HCT116 (cell line): Measurements from ENCODE around the gene OR10H4. TPM values are rescaled to one million over a fixed set of nuclear protein-coding genes. Genes with fewer than 3 reads are reported as not detected.

ENCODE experiments used
- ATAC-seq: fragments of 200-7000 bp; cut with Tn5 transposase; 2 replicates; pipeline ENCODE4 v1.9.1; 2020; ENCODE audit warnings: mild to moderate bottlenecking, moderate library complexity
- BruUV-seq: library from RNA; stranded (reverse); fragments of 400-500 nt; replicated peaks from 2 replicates; lab custom pipeline; 2021; lab: Mats Ljungman, UMichigan
- CTCF ChIA-PET: fragments of 300-600 bp; sonication (Branson Sonifier 250); formaldehyde crosslinking; loops from one replicate; lab custom pipeline; 2021; ENCODE audit warnings: antibody characterized with exemption; lab: Charles Lee
- POLR2A ChIA-PET: fragments of 300-600, 350-600 bp; sonication (Branson Sonifier 250); formaldehyde crosslinking; loops from one replicate; lab custom pipeline; 2021; ENCODE audit warnings: antibody characterized with exemption; lab: Charles Lee
- RAD21 ChIA-PET, 2 experiments: fragments of 300-600 bp; sonication (Branson Sonifier 250); formaldehyde crosslinking; loops; one replicate each; lab custom pipeline; 2023; ENCODE audit warnings: low total read pairs in 2 of 2; ENCODE audit not compliant: uncharacterized antibody in 2 of 2, unreplicated experiment in 2 of 2, low non-redundant PET in 1 of 2; lab: Charles Lee
- DNase-seq: peaks from one replicate; pipeline ENCODE4 v3.0.0-alpha.2; 2010; ENCODE audit warnings: low read depth, low spot score
- H2AFZ ChIP-seq: fragments of 200-600 bp; shearing (Covaris generic), sonication (generic); 2 replicates; pipeline ENCODE4 v1.6.1; 2017; ENCODE audit warnings: low read depth, mixed run types, mixed read lengths, antibody characterized with exemption, low read length; ENCODE audit not compliant: poor library complexity, severe bottlenecking
- H3K27ac ChIP-seq: 2 replicates; pipeline ENCODE4 v1.5.1; 2012; ENCODE audit warnings: low read depth, low read length
- H3K27me3 ChIP-seq: fragments of 200-600 bp; sonication (generic); 2 replicates; pipeline ENCODE4 v1.6.1; 2016; ENCODE audit warnings: mixed run types, low read length, mixed read lengths; ENCODE audit not compliant: insufficient read depth
- H3K36me3 ChIP-seq, 2 experiments: fragments of 200-500 bp in 1 of 2; fragments of 200-600 bp in 1 of 2; sonication (Bioruptor generic) in 1 of 2; sonication (generic) in 1 of 2; 2 replicates each; pipeline versions ENCODE4 v1.5.1 to v1.6.1; 2014 to 2016; ENCODE audit warnings: low read length in 2 of 2, inconsistent platforms in 1 of 2, mixed read lengths in 1 of 2, mixed run types in 1 of 2; ENCODE audit not compliant: insufficient read depth in 2 of 2, control insufficient read depth in 1 of 2
- H3K4me1 ChIP-seq, 2 experiments: fragments of 200-600 bp in 1 of 2; sonication (generic) in 1 of 2; 2 replicates each; pipeline versions ENCODE4 v1.5.1 to v1.6.1; 2012 to 2017; ENCODE audit warnings: low read length in 2 of 2, inconsistent platforms in 1 of 2, mild to moderate bottlenecking in 1 of 2, mixed read lengths in 1 of 2, mixed run types in 1 of 2, moderate library complexity in 1 of 2; ENCODE audit not compliant: insufficient read depth in 2 of 2, control insufficient read depth in 1 of 2
- H3K4me2 ChIP-seq: fragments of 200-600 bp; sonication (generic); 2 replicates; pipeline ENCODE4 v1.6.1; 2017; ENCODE audit warnings: mixed run types, low read length, mixed read lengths
- H3K4me3 ChIP-seq, 2 experiments: fragments of 200-600 bp in 1 of 2; sonication (generic) in 1 of 2; replicated peaks in 1 of 2; 2 replicates each; pipeline ENCODE4 v1.5.1; 2011 to 2016; ENCODE audit warnings: low read length in 2 of 2, control low read depth in 1 of 2, low read depth in 1 of 2, mild to moderate bottlenecking in 1 of 2, mixed read lengths in 1 of 2, mixed run types in 1 of 2
- H3K79me2 ChIP-seq: fragments of 200-600 bp; sonication (generic); 2 replicates; pipeline ENCODE4 v1.6.1; 2017; ENCODE audit warnings: mild to moderate bottlenecking, mixed run types, low read length, moderate library complexity, mixed read lengths; ENCODE audit not compliant: insufficient read depth
- H3K9ac ChIP-seq: fragments of 200-600 bp; sonication (generic); 2 replicates; pipeline ENCODE4 v1.6.1; 2016; ENCODE audit warnings: low read length, mixed read lengths
- H3K9me2 ChIP-seq: fragments of 200-600 bp; sonication (generic), shearing (Covaris generic); 2 replicates; pipeline ENCODE4 v1.6.1; 2017; ENCODE audit warnings: mixed run types, mild to moderate bottlenecking, moderate library complexity; ENCODE audit not compliant: insufficient read depth
- H3K9me3 ChIP-seq, 2 experiments: fragments of 200-500 bp in 1 of 2; fragments of 200-600 bp in 1 of 2; sonication (Bioruptor generic) in 1 of 2; sonication (generic) in 1 of 2; 2 replicates each; pipeline ENCODE4 v1.6.1; 2014 to 2017; ENCODE audit warnings: low read length in 2 of 2, mixed read lengths in 2 of 2, inconsistent platforms in 1 of 2, low read depth in 1 of 2, mild to moderate bottlenecking in 1 of 2, mixed run types in 1 of 2, moderate library complexity in 1 of 2; ENCODE audit not compliant: control insufficient read depth in 1 of 2, insufficient read depth in 1 of 2
- H4K20me1 ChIP-seq: fragments of 200-600 bp; sonication (generic), shearing (Covaris generic); 2 replicates; pipeline ENCODE4 v1.6.1; 2017; ENCODE audit warnings: mixed run types, mild to moderate bottlenecking, moderate library complexity; ENCODE audit not compliant: insufficient read depth
- CTCF ChIP-seq, 3 experiments: fragments of 200-600 bp in 1 of 3; sonication (generic) in 1 of 3; IDR thresholded peaks in 2 of 3; conservative IDR thresholded peaks in 1 of 3; 2 replicates each; pipeline ENCODE4 v1.5.1; 2012 to 2017; ENCODE audit warnings: low read depth in 2 of 3, low read length in 2 of 3, antibody characterized with exemption in 1 of 3, borderline replicate concordance in 1 of 3, control low read depth in 1 of 3, mild to moderate bottlenecking in 1 of 3, mixed read lengths in 1 of 3, mixed run types in 1 of 3, moderate library complexity in 1 of 3; ENCODE audit not compliant: insufficient read depth in 1 of 3
- EGR1 ChIP-seq: IDR thresholded peaks from 2 replicates; pipeline ENCODE4 v1.6.1; 2012; ENCODE audit warnings: low read depth
- EZH2 ChIP-seq: fragments of 200-600 bp; sonication (generic); IDR thresholded peaks from 2 replicates; pipeline ENCODE4 v1.6.1; 2017; ENCODE audit warnings: antibody characterized with exemption, mixed run types
- FOSL1 ChIP-seq: IDR thresholded peaks from 2 replicates; pipeline ENCODE4 v1.6.1; 2012; ENCODE audit warnings: low read depth
- POLR2A ChIP-seq: IDR thresholded peaks from 2 replicates; pipeline ENCODE4 v1.7.0; 2011; ENCODE audit warnings: borderline replicate concordance; ENCODE audit not compliant: insufficient read depth, insufficient read length; ENCODE audit errors: extremely low read depth
- REST ChIP-seq: IDR thresholded peaks from 2 replicates; pipeline ENCODE4 v1.6.1; 2012; ENCODE audit warnings: low read depth
- ZFX ChIP-seq: fragments of 450-650 bp; IDR thresholded peaks from 2 replicates; pipeline ENCODE4 v1.6.1; 2017
- ZNF274 ChIP-seq: fragments of 200-500 bp; sonication (Bioruptor generic); IDR thresholded peaks from 2 replicates; pipeline ENCODE4 v1.6.1; 2014; ENCODE audit warnings: mild to moderate bottlenecking, low read depth, low read length, inconsistent platforms
- intact Hi-C: fragments of 100-400 bp; cut with micrococcal nuclease; formaldehyde crosslinking; loops from 2 replicates; pipeline ENCODE4 v1.10.0; 2022
- total RNA-seq: library from RNA; stranded (reverse); gene quantifications from one replicate; pipeline ENCODE4 v1.2.1, GENCODE V29; 2021; ENCODE audit not compliant: unreplicated experiment

OR10H4 gene
- total RNA-seq, 1 experiment from 2014 or later, result not detected

- ATAC-seq (no peak), DNase-seq (no peak)
- ChIA-PET CTCF (no interaction called here), POLR2A (no interaction called here), RAD21 (no interaction called here)
- intact Hi-C loops, result no loop called here
- Histone ChIP-seq H3K9me3 (no peaks in the 10 kb centered on the region; a peak in 1 of 4 replicates), H3K9ac (no peak overlapping the region), H3K9me2 (no peaks in the 10 kb centered on the region), H4K20me1 (no peaks in the 10 kb centered on the region), H3K27ac (no peak overlapping the region), H3K4me3 (no peak overlapping the region), H2AFZ (no peak overlapping the region), H3K27me3 (no peaks in the 10 kb centered on the region), H3K36me3 (no peaks in the 10 kb centered on the region), H3K79me2 (no peaks in the 10 kb centered on the region), H3K4me2 (no peak overlapping the region), H3K4me1 (peaks cover 0 to 5% of the 10 kb centered on the region in 2 experiments; a peak in 1 of 4 replicates)
- TF ChIP-seq FOSL1, result no peak
- BruUV-seq, result no TSS peak
Measured at GRCh38 chr19:15991602-15992001, 42.8 kb downstream of the OR10H4 start.

GRCh38 chr19:15992014-15992413, 43.2 kb downstream of the OR10H4 start:
- ChIA-PET RAD21 (no interaction called here), POLR2A (no interaction called here), CTCF (no interaction called here)
- no peak overlapping the region for H3K4me3 ChIP-seq
- no peak overlapping the region for H2AFZ ChIP-seq
- no peak overlapping the region for H3K27ac ChIP-seq
- TF ChIP-seq CTCF (IDR thresholded peaks at IDR 0.05 in 2 of 3, conservative IDR thresholded peaks at IDR 0.05 in 1 of 3; ENCODE audit: borderline replicate concordance in 1 of 3, insufficient read depth in 1 of 3, low read depth in 2 of 3, low read length in 2 of 3) (no peak), POLR2A (no peak), REST (no peak), FOSL1 (no peak), ZNF274 (no peak), EZH2 (no peak), ZFX (no peak), EGR1 (no peak)
- H4K20me1 ChIP-seq, result no peaks in the 10 kb centered on the region
- no peak overlapping the region for H3K4me2 ChIP-seq
- H3K36me3 ChIP-seq, result no peaks in the 10 kb centered on the region
- no peak overlapping the region for H3K9ac ChIP-seq
- no peaks in the 10 kb centered on the region for H3K27me3 ChIP-seq
- intact Hi-C loops, result no loop called here
- H3K4me1 ChIP-seq, result peaks cover 0 to 5% of the 10 kb centered on the region in 2 experiments; a peak in 1 of 4 replicates
- DNase-seq, result no peak
- no peak for ATAC-seq
- BruUV-seq, result no TSS peak
- no peaks in the 10 kb centered on the region for H3K79me2 ChIP-seq
- H3K9me2 ChIP-seq, result no peaks in the 10 kb centered on the region
- no peaks in the 10 kb centered on the region; a peak in 1 of 4 replicates for H3K9me3 ChIP-seq
